HCT116 (cell line): Measurements from ENCODE around the gene CSGALNACT2. TPM values are rescaled to one million over a fixed set of nuclear protein-coding genes. Genes with fewer than 3 reads are reported as not detected.

Experiments used
- ATAC-seq: fragments of 200-7000 bp; cut with Tn5 transposase; 2 replicates; pipeline ENCODE4 v1.9.1; 2020; ENCODE audit warnings: mild to moderate bottlenecking, moderate library complexity
- BruUV-seq: library from RNA; stranded (reverse); fragments of 400-500 nt; replicated peaks from 2 replicates; lab custom pipeline; 2021; lab: Mats Ljungman, UMichigan
- CTCF ChIA-PET: fragments of 300-600 bp; sonication (Branson Sonifier 250); formaldehyde crosslinking; loops from one replicate; lab custom pipeline; 2021; ENCODE audit warnings: antibody characterized with exemption; lab: Charles Lee
- POLR2A ChIA-PET: fragments of 300-600, 350-600 bp; sonication (Branson Sonifier 250); formaldehyde crosslinking; loops from one replicate; lab custom pipeline; 2021; ENCODE audit warnings: antibody characterized with exemption; lab: Charles Lee
- RAD21 ChIA-PET, 2 experiments: fragments of 300-600 bp; sonication (Branson Sonifier 250); formaldehyde crosslinking; loops; one replicate each; lab custom pipeline; 2023; ENCODE audit warnings: low total read pairs in 2 of 2; ENCODE audit not compliant: uncharacterized antibody in 2 of 2, unreplicated experiment in 2 of 2, low non-redundant PET in 1 of 2; lab: Charles Lee
- DNase-seq: peaks from one replicate; pipeline ENCODE4 v3.0.0-alpha.2; 2010; ENCODE audit warnings: low read depth, low spot score
- H2AFZ ChIP-seq: fragments of 200-600 bp; shearing (Covaris generic), sonication (generic); 2 replicates; pipeline ENCODE4 v1.6.1; 2017; ENCODE audit warnings: low read depth, mixed run types, mixed read lengths, antibody characterized with exemption, low read length; ENCODE audit not compliant: poor library complexity, severe bottlenecking
- H3K27ac ChIP-seq: 2 replicates; pipeline ENCODE4 v1.5.1; 2012; ENCODE audit warnings: low read depth, low read length
- H3K27me3 ChIP-seq: fragments of 200-600 bp; sonication (generic); 2 replicates; pipeline ENCODE4 v1.6.1; 2016; ENCODE audit warnings: mixed run types, low read length, mixed read lengths; ENCODE audit not compliant: insufficient read depth
- H3K36me3 ChIP-seq, 2 experiments: fragments of 200-500 bp in 1 of 2; fragments of 200-600 bp in 1 of 2; sonication (Bioruptor generic) in 1 of 2; sonication (generic) in 1 of 2; 2 replicates each; pipeline versions ENCODE4 v1.5.1 to v1.6.1; 2014 to 2016; ENCODE audit warnings: low read length in 2 of 2, inconsistent platforms in 1 of 2, mixed read lengths in 1 of 2, mixed run types in 1 of 2; ENCODE audit not compliant: insufficient read depth in 2 of 2, control insufficient read depth in 1 of 2
- H3K4me1 ChIP-seq, 2 experiments: fragments of 200-600 bp in 1 of 2; sonication (generic) in 1 of 2; 2 replicates each; pipeline versions ENCODE4 v1.5.1 to v1.6.1; 2012 to 2017; ENCODE audit warnings: low read length in 2 of 2, inconsistent platforms in 1 of 2, mild to moderate bottlenecking in 1 of 2, mixed read lengths in 1 of 2, mixed run types in 1 of 2, moderate library complexity in 1 of 2; ENCODE audit not compliant: insufficient read depth in 2 of 2, control insufficient read depth in 1 of 2
- H3K4me2 ChIP-seq: fragments of 200-600 bp; sonication (generic); 2 replicates; pipeline ENCODE4 v1.6.1; 2017; ENCODE audit warnings: mixed run types, low read length, mixed read lengths
- H3K4me3 ChIP-seq, 2 experiments: fragments of 200-600 bp in 1 of 2; sonication (generic) in 1 of 2; replicated peaks in 1 of 2; 2 replicates each; pipeline ENCODE4 v1.5.1; 2011 to 2016; ENCODE audit warnings: low read length in 2 of 2, control low read depth in 1 of 2, low read depth in 1 of 2, mild to moderate bottlenecking in 1 of 2, mixed read lengths in 1 of 2, mixed run types in 1 of 2
- H3K79me2 ChIP-seq: fragments of 200-600 bp; sonication (generic); 2 replicates; pipeline ENCODE4 v1.6.1; 2017; ENCODE audit warnings: mild to moderate bottlenecking, mixed run types, low read length, moderate library complexity, mixed read lengths; ENCODE audit not compliant: insufficient read depth
- H3K9ac ChIP-seq: fragments of 200-600 bp; sonication (generic); 2 replicates; pipeline ENCODE4 v1.6.1; 2016; ENCODE audit warnings: low read length, mixed read lengths
- H3K9me2 ChIP-seq: fragments of 200-600 bp; sonication (generic), shearing (Covaris generic); 2 replicates; pipeline ENCODE4 v1.6.1; 2017; ENCODE audit warnings: mixed run types, mild to moderate bottlenecking, moderate library complexity; ENCODE audit not compliant: insufficient read depth
- H3K9me3 ChIP-seq, 2 experiments: fragments of 200-500 bp in 1 of 2; fragments of 200-600 bp in 1 of 2; sonication (Bioruptor generic) in 1 of 2; sonication (generic) in 1 of 2; 2 replicates each; pipeline ENCODE4 v1.6.1; 2014 to 2017; ENCODE audit warnings: low read length in 2 of 2, mixed read lengths in 2 of 2, inconsistent platforms in 1 of 2, low read depth in 1 of 2, mild to moderate bottlenecking in 1 of 2, mixed run types in 1 of 2, moderate library complexity in 1 of 2; ENCODE audit not compliant: control insufficient read depth in 1 of 2, insufficient read depth in 1 of 2
- H4K20me1 ChIP-seq: fragments of 200-600 bp; sonication (generic), shearing (Covaris generic); 2 replicates; pipeline ENCODE4 v1.6.1; 2017; ENCODE audit warnings: mixed run types, mild to moderate bottlenecking, moderate library complexity; ENCODE audit not compliant: insufficient read depth
- ATF3 ChIP-seq: IDR thresholded peaks from 2 replicates; pipeline ENCODE4 v1.6.1; 2012
- CEBPB ChIP-seq: IDR thresholded peaks from 2 replicates; pipeline ENCODE4 v1.6.1; 2012; ENCODE audit warnings: low read depth
- ELF1 ChIP-seq: IDR thresholded peaks from 2 replicates; pipeline ENCODE4 v1.6.1; 2012; ENCODE audit warnings: low read depth, borderline replicate concordance
- POLR2AphosphoS5 ChIP-seq: IDR thresholded peaks from 2 replicates; pipeline ENCODE4 v1.6.1; 2011; ENCODE audit warnings: mild to moderate bottlenecking, low read depth, low read length, moderate library complexity
- TCF7L2 ChIP-seq: IDR thresholded peaks from 2 replicates; pipeline ENCODE4 v1.7.0; 2011; ENCODE audit warnings: borderline replicate concordance, inconsistent platforms; ENCODE audit not compliant: insufficient read depth, insufficient read length; ENCODE audit errors: extremely low read depth
- YY1 ChIP-seq: IDR thresholded peaks from 2 replicates; pipeline ENCODE4 v1.6.1; 2011; ENCODE audit warnings: low read length, low read depth, moderate library complexity, mild to moderate bottlenecking; ENCODE audit not compliant: insufficient replicate concordance; ENCODE audit errors: extremely low read depth
- ZBTB33 ChIP-seq: IDR thresholded peaks from 2 replicates; pipeline ENCODE4 v1.6.1; 2011; ENCODE audit warnings: mild to moderate bottlenecking, low read length, moderate library complexity; ENCODE audit not compliant: insufficient replicate concordance; ENCODE audit errors: extremely low read depth
- ZFX ChIP-seq: fragments of 450-650 bp; IDR thresholded peaks from 2 replicates; pipeline ENCODE4 v1.6.1; 2017
- intact Hi-C: fragments of 100-400 bp; cut with micrococcal nuclease; formaldehyde crosslinking; loops from 2 replicates; pipeline ENCODE4 v1.10.0; 2022
- total RNA-seq: library from RNA; stranded (reverse); gene quantifications from one replicate; pipeline ENCODE4 v1.2.1, GENCODE V29; 2021; ENCODE audit not compliant: unreplicated experiment

The CSGALNACT2 gene
- total RNA-seq, 1 experiment from 2014 or later = 9.9 TPM

DNA sequence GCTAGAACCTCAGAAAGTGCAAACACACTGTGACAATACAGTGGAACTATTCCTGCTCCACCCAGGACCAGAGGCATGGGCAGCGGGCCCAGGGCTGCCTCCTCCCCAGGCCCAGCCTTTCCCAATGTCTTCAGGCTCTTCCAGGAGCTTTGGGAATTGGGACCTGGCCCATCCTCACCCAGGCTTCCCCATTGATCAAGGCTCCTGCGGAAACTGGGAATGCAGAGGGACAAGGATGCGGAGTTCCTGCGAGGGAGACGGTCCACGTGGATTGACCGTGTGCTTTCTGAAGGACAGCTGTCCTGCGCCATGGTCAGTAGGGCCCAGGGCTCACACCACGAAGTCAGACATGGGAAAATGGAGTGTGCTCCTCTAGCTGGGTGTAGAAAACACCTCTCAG, 56.6 kb downstream of the CSGALNACT2 start:
- no peak for ATAC-seq
- RAD21 ChIA-PET = no interaction called here
- BruUV-seq = no TSS peak
- no peak overlapping the region for H3K4me3 ChIP-seq
- no peaks in the 10 kb centered on the region for H4K20me1 ChIP-seq
- H3K9me3 ChIP-seq = no peaks in the 10 kb centered on the region
- intact Hi-C loops = no loop called here
- POLR2A ChIA-PET = no interaction called here
- no peak overlapping the region for H2AFZ ChIP-seq
- no peak overlapping the region for H3K4me2 ChIP-seq
- no peaks in the 10 kb centered on the region for H3K79me2 ChIP-seq
- TF ChIP-seq TCF7L2 (no peak), POLR2AphosphoS5 (no peak), YY1 (no peak), ELF1 (no peak), CEBPB (no peak), ZFX (no peak), ATF3 (no peak), ZBTB33 (no peak)
- TF ChIP-seq, all 23 proteins: peak for 0
- Histone ChIP-seq H3K27me3 (no peaks in the 10 kb centered on the region), H3K27ac (no peak overlapping the region), H3K9ac (no peak overlapping the region), H3K36me3 (peaks cover 11 to 19% of the 10 kb centered on the region in 2 experiments; a peak in 3 of 4 replicates), H3K9me2 (no peaks in the 10 kb centered on the region), H3K4me1 (no peaks in the 10 kb centered on the region)
- CTCF ChIA-PET = interaction anchor here (4.3 kb wide), 1 partner anchor 9 kb away, joined by 40 read pairs; no protein-coding TSS in a partner anchor
- no peak for DNase-seq
